ENCODE results near the gene IGSF9.
A peak's percentile ranks its signal among the peaks of the same experiment; 100 is the strongest.

The IGSF9 gene

GRCh38 chr1:159898527-159898926 is 46.9 kb downstream of the IGSF9 start:
- DNase-seq (ENCODE audit: low read depth in 2 of 2): no peak

- DNase-seq (ENCODE audit: low read depth in 2 of 2): no peak
These were observed 47.5 kb downstream of the IGSF9 start for GRCh38 chr1:159897962-159898361.

GRCh38 chr1:159896546-159896930 is 48.9 kb downstream of the IGSF9 start:
- DNase-seq (ENCODE audit: low read depth in 2 of 2): no peak

GRCh38 chr1:159895836-159896545 is 49.4 kb downstream of the IGSF9 start:
- no peak for DNase-seq (ENCODE audit: low read depth in 2 of 2)

GRCh38 chr1:159895286-159895685 is 50.1 kb downstream of the IGSF9 start:
- no peak for DNase-seq (ENCODE audit: low read depth in 2 of 2)

- no peak for DNase-seq (ENCODE audit: low read depth in 2 of 2)
These were observed 52.5 kb downstream of the IGSF9 start for GRCh38 chr1:159892944-159893343.

GRCh38 chr1:159891275-159892157 is 53.9 kb downstream of the IGSF9 start:
- peak; percentile 55 to 78 for DNase-seq (ENCODE audit: low read depth in 2 of 2)

GRCh38 chr1:159890390-159890789 is 55.0 kb downstream of the IGSF9 start:
- no peak for DNase-seq (ENCODE audit: low read depth in 2 of 2)

- no peak for DNase-seq (ENCODE audit: low read depth in 2 of 2)
These were observed 55.6 kb downstream of the IGSF9 start for GRCh38 chr1:159889821-159890252.

GRCh38 chr1:159889202-159889601 is 56.2 kb downstream of the IGSF9 start:
- no peak for DNase-seq (ENCODE audit: low read depth in 2 of 2)

GRCh38 chr1:159884296-159884695 is 61.1 kb downstream of the IGSF9 start:
- no peak for DNase-seq (ENCODE audit: low read depth in 2 of 2)

GRCh38 chr1:159883134-159883533 is 62.3 kb downstream of the IGSF9 start:
- no peak for DNase-seq (ENCODE audit: low read depth in 2 of 2)

- no peak for DNase-seq (ENCODE audit: low read depth in 2 of 2)
These were observed 62.9 kb downstream of the IGSF9 start for GRCh38 chr1:159882527-159882862.

GRCh38 chr1:159881622-159882526 is 63.5 kb downstream of the IGSF9 start:
- no peak for DNase-seq (ENCODE audit: low read depth in 2 of 2)

- no peak for DNase-seq (ENCODE audit: low read depth in 2 of 2)
These were observed 65.0 kb downstream of the IGSF9 start for GRCh38 chr1:159880430-159880829.

- DNase-seq (ENCODE audit: low read depth in 2 of 2): no peak
These were observed 65.4 kb downstream of the IGSF9 start for GRCh38 chr1:159879977-159880376.

- no peak for DNase-seq (ENCODE audit: low read depth in 2 of 2)
These were observed 66.3 kb downstream of the IGSF9 start for GRCh38 chr1:159879136-159879535.

- DNase-seq (ENCODE audit: low read depth in 2 of 2): no peak
These were observed 67.5 kb downstream of the IGSF9 start for GRCh38 chr1:159877695-159878444.
